Measurements from ENCODE around the gene TNRC6A. TPM values are rescaled to one million over a fixed set of nuclear protein-coding genes. Genes with fewer than 3 reads are reported as not detected.

TNRC6A gene
- total and polyA plus RNA-seq, 2 of the 13 experiments (the other 11 are each of a cell fraction or from before 2014, with no cell fraction given), result 30.9 to 43.6 TPM

GRCh38 chr16:24731722-24732419, 2.4 kb downstream of the TNRC6A start (continued):
- TF ChIP-seq, protein P1, sequence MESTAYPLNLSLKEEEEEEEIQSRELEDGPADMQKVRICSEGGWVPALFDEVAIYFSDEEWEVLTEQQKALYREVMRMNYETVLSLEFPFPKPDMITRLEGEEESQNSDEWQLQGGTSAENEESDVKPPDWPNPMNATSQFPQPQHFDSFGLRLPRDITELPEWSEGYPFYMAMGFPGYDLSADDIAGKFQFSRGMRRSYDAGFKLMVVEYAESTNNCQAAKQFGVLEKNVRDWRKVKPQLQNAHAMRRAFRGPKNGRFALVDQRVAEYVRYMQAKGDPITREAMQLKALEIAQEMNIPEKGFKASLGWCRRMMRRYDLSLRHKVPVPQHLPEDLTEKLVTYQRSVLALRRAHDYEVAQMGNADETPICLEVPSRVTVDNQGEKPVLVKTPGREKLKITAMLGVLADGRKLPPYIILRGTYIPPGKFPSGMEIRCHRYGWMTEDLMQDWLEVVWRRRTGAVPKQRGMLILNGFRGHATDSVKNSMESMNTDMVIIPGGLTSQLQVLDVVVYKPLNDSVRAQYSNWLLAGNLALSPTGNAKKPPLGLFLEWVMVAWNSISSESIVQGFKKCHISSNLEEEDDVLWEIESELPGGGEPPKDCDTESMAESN (CRISPR knock-in tag; conservative IDR thresholded peaks at IDR 0.05), result no peak
- peak; percentile 53; the same call in 1 of the 2 replicates for TF ChIP-seq FOXO1 (CRISPR knock-in tag; IDR thresholded peaks at IDR 0.05)
- TF ChIP-seq STAT6 (CRISPR knock-in tag; IDR thresholded peaks at IDR 0.05; ENCODE audit: borderline replicate concordance), result no peak; the same call in 1 of the 2 replicates
- peak; percentile 74 for TF ChIP-seq ASH2L (IDR thresholded peaks at IDR 0.05; ENCODE audit: insufficient read length, low read depth, low read length)
- no peak for TF ChIP-seq ZFP37 (CRISPR knock-in tag; IDR thresholded peaks at IDR 0.05; ENCODE audit: borderline replicate concordance)
- no peak for TF ChIP-seq ZNF784 (CRISPR knock-in tag; IDR thresholded peaks at IDR 0.05; ENCODE audit: borderline replicate concordance)
- TF ChIP-seq ARNTL (CRISPR knock-in tag; IDR thresholded peaks at IDR 0.05), result peak; percentile 39; the same call in 1 of the 2 replicates
- TF ChIP-seq ZNF343 (CRISPR knock-in tag; IDR thresholded peaks at IDR 0.05), result no peak
- TF ChIP-seq ZBTB7A (CRISPR knock-in tag; IDR thresholded peaks at IDR 0.05), result no peak
- TF ChIP-seq PHF20 (CRISPR knock-in tag; IDR thresholded peaks at IDR 0.05), result no peak
- TF ChIP-seq, protein P2, sequence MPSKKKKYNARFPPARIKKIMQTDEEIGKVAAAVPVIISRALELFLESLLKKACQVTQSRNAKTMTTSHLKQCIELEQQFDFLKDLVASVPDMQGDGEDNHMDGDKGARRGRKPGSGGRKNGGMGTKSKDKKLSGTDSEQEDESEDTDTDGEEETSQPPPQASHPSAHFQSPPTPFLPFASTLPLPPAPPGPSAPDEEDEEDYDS (CRISPR knock-in tag; IDR thresholded peaks at IDR 0.05), result peak; percentile 37; the same call in 1 of the 2 replicates
- no peak for TF ChIP-seq ZNF850 (CRISPR knock-in tag; conservative IDR thresholded peaks at IDR 0.05)
- TF ChIP-seq PLRG1 (conservative IDR thresholded peaks at IDR 0.05), result no peak
- no peak for TF ChIP-seq MTA1 (CRISPR knock-in tag; IDR thresholded peaks at IDR 0.05; ENCODE audit: borderline replicate concordance)
- no peak for TF ChIP-seq UBTF (CRISPR knock-in tag; IDR thresholded peaks at IDR 0.05)
- no peak for TF ChIP-seq ZXDC (CRISPR knock-in tag; IDR thresholded peaks at IDR 0.05)
- no peak for TF ChIP-seq ARNT (IDR thresholded peaks at IDR 0.05)
- peak; percentile 16; the same call in 1 of the 2 replicates for TF ChIP-seq STAG1 (CRISPR knock-in tag; IDR thresholded peaks at IDR 0.05)
